Measurements from ENCODE around the gene TBC1D22A. TPM values are rescaled to one million over a fixed set of nuclear protein-coding genes. Genes with fewer than 3 reads are reported as not detected.

Gene TBC1D22A
- total and polyA plus RNA-seq, 4 donors, result 4.1 to 12.4 (median 8.4) TPM

DNA sequence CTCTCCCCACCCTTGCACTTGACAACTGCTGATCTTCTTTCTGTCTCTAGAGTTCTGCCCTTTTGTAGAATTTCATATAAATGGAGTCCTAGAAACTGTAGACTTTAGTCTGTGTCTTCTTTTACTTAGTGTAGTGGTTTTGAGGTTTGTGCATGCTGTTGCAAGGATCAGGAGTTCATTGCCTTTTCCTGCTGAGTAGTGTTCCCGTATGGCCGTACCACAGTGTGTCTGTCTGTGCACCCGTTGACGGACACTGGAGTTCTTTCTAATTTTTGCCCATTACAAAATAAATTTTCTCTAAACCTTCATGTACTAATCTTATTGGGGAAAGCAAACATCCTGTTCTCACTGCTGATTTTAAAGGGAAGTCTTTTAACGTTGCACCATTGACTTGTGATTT lies 138.1 kb downstream of the TBC1D22A start:
- no peak for DNase-seq (ENCODE audit: low spot score)
- WGBS, result 68% methylated on average over 5 of the region's 5 CpGs
- no peaks in the 10 kb centered on the region for H3K27me3 ChIP-seq (ENCODE audit: control insufficient read depth in 4 of 4, insufficient read depth in 4 of 4, low read length in 3 of 4)
- H3K36me3 ChIP-seq (ENCODE audit: control insufficient read depth in 4 of 4, insufficient read depth in 3 of 4, low read depth in 1 of 4, low read length in 3 of 4), result peaks cover 0 to 5% (median 1%) of the 10 kb centered on the region in 4 donors
- no peak overlapping the region for H3K4me3 ChIP-seq (ENCODE audit: low read depth in 1 of 3, low read length in 3 of 3)
- TF ChIP-seq RXRA (IDR thresholded peaks at IDR 0.05) (no peak), EGR1 (IDR thresholded peaks at IDR 0.05; ENCODE audit: low read depth in 2 of 2) (no peak), RAD21 (IDR thresholded peaks at IDR 0.05) (no peak), HNF4G (IDR thresholded peaks at IDR 0.05) (no peak), SP1 (IDR thresholded peaks at IDR 0.05) (no peak), JUND (IDR thresholded peaks at IDR 0.05) (no peak), TAF1 (conservative IDR thresholded peaks at IDR 0.05) (no peak)
- TF ChIP-seq, protein P1, sequence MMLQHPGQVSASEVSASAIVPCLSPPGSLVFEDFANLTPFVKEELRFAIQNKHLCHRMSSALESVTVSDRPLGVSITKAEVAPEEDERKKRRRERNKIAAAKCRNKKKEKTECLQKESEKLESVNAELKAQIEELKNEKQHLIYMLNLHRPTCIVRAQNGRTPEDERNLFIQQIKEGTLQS (IDR thresholded peaks at IDR 0.05), result no peak
- TF ChIP-seq, protein P2, sequence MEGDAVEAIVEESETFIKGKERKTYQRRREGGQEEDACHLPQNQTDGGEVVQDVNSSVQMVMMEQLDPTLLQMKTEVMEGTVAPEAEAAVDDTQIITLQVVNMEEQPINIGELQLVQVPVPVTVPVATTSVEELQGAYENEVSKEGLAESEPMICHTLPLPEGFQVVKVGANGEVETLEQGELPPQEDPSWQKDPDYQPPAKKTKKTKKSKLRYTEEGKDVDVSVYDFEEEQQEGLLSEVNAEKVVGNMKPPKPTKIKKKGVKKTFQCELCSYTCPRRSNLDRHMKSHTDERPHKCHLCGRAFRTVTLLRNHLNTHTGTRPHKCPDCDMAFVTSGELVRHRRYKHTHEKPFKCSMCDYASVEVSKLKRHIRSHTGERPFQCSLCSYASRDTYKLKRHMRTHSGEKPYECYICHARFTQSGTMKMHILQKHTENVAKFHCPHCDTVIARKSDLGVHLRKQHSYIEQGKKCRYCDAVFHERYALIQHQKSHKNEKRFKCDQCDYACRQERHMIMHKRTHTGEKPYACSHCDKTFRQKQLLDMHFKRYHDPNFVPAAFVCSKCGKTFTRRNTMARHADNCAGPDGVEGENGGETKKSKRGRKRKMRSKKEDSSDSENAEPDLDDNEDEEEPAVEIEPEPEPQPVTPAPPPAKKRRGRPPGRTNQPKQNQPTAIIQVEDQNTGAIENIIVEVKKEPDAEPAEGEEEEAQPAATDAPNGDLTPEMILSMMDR (IDR thresholded peaks at IDR 0.05; ENCODE audit: low read depth, low read length, missing input control), result no peak
- TF ChIP-seq, protein P3, sequence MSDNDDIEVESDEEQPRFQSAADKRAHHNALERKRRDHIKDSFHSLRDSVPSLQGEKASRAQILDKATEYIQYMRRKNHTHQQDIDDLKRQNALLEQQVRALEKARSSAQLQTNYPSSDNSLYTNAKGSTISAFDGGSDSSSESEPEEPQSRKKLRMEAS (IDR thresholded peaks at IDR 0.05), result no peak
- no peak overlapping the region for H3K27ac ChIP-seq (ENCODE audit: low read depth in 1 of 2, low read length in 2 of 2)
- no peaks in the 10 kb centered on the region for H3K9me3 ChIP-seq (ENCODE audit: control insufficient read depth in 4 of 4, low read length in 3 of 4)
- H3K9ac ChIP-seq (ENCODE audit: low read depth in 1 of 2, low read length in 2 of 2), result no peak overlapping the region
- no peaks in the 10 kb centered on the region for H3K4me1 ChIP-seq (ENCODE audit: control insufficient read depth in 4 of 4, insufficient read depth in 4 of 4, low read length in 3 of 4)

DNA sequence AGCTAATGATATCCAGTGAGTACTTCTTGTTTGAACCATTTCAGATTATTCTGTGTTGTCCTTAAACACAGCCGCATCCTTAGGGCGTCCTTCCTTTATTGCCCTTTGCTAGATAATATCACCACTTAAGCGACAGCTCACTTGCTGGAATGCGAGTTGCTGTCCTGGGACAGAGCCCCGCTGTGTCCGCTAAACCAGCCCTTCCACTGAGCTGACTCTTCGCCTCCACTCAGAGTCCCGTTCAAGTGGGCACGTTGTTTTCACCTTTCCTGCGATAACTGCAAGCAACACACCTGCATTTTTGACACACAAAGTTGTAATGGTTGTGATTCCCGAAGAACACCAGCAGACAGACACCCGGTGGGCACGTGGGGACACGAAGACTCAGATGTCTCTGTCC lies 140.0 kb downstream of the TBC1D22A start:
- TF ChIP-seq, protein P3 (IDR thresholded peaks at IDR 0.05), result no peak
- TF ChIP-seq HNF4A (conservative IDR thresholded peaks at IDR 0.05) (no peak), NR2F2 (IDR thresholded peaks at IDR 0.05) (no peak), RAD21 (IDR thresholded peaks at IDR 0.05) (no peak), FOXA1 (IDR thresholded peaks at IDR 0.05) (no peak), HNF4G (IDR thresholded peaks at IDR 0.05) (no peak), TAF1 (conservative IDR thresholded peaks at IDR 0.05) (no peak), RXRA (IDR thresholded peaks at IDR 0.05) (no peak), GABPA (IDR thresholded peaks at IDR 0.05 in 1 of 2, conservative IDR thresholded peaks at IDR 0.05 in 1 of 2) (no peak), SP1 (IDR thresholded peaks at IDR 0.05) (no peak), YY1 (IDR thresholded peaks at IDR 0.05) (no peak), EGR1 (IDR thresholded peaks at IDR 0.05; ENCODE audit: low read depth in 2 of 2) (no peak), FOXA2 (IDR thresholded peaks at IDR 0.05) (no peak), JUND (IDR thresholded peaks at IDR 0.05) (no peak)
- TF ChIP-seq, protein P2 (IDR thresholded peaks at IDR 0.05; ENCODE audit: low read depth, low read length, missing input control), result no peak
- TF ChIP-seq, protein P1 (IDR thresholded peaks at IDR 0.05), result no peak
- TF ChIP-seq, protein P4, sequence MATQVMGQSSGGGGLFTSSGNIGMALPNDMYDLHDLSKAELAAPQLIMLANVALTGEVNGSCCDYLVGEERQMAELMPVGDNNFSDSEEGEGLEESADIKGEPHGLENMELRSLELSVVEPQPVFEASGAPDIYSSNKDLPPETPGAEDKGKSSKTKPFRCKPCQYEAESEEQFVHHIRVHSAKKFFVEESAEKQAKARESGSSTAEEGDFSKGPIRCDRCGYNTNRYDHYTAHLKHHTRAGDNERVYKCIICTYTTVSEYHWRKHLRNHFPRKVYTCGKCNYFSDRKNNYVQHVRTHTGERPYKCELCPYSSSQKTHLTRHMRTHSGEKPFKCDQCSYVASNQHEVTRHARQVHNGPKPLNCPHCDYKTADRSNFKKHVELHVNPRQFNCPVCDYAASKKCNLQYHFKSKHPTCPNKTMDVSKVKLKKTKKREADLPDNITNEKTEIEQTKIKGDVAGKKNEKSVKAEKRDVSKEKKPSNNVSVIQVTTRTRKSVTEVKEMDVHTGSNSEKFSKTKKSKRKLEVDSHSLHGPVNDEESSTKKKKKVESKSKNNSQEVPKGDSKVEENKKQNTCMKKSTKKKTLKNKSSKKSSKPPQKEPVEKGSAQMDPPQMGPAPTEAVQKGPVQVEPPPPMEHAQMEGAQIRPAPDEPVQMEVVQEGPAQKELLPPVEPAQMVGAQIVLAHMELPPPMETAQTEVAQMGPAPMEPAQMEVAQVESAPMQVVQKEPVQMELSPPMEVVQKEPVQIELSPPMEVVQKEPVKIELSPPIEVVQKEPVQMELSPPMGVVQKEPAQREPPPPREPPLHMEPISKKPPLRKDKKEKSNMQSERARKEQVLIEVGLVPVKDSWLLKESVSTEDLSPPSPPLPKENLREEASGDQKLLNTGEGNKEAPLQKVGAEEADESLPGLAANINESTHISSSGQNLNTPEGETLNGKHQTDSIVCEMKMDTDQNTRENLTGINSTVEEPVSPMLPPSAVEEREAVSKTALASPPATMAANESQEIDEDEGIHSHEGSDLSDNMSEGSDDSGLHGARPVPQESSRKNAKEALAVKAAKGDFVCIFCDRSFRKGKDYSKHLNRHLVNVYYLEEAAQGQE (IDR thresholded peaks at IDR 0.05), result no peak
- TF ChIP-seq, protein P5, sequence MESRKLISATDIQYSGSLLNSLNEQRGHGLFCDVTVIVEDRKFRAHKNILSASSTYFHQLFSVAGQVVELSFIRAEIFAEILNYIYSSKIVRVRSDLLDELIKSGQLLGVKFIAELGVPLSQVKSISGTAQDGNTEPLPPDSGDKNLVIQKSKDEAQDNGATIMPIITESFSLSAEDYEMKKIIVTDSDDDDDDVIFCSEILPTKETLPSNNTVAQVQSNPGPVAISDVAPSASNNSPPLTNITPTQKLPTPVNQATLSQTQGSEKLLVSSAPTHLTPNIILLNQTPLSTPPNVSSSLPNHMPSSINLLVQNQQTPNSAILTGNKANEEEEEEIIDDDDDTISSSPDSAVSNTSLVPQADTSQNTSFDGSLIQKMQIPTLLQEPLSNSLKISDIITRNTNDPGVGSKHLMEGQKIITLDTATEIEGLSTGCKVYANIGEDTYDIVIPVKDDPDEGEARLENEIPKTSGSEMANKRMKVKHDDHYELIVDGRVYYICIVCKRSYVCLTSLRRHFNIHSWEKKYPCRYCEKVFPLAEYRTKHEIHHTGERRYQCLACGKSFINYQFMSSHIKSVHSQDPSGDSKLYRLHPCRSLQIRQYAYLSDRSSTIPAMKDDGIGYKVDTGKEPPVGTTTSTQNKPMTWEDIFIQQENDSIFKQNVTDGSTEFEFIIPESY (IDR thresholded peaks at IDR 0.05), result no peak
- H3K4me3 ChIP-seq (ENCODE audit: low read depth in 1 of 3, low read length in 3 of 3), result no peak overlapping the region
- no peaks in the 10 kb centered on the region for H3K9me3 ChIP-seq (ENCODE audit: control insufficient read depth in 4 of 4, low read length in 3 of 4)
- no peak overlapping the region for H3K9ac ChIP-seq (ENCODE audit: low read depth in 1 of 2, low read length in 2 of 2)
- H3K27me3 ChIP-seq (ENCODE audit: control insufficient read depth in 4 of 4, insufficient read depth in 4 of 4, low read length in 3 of 4), result no peaks in the 10 kb centered on the region
- H3K36me3 ChIP-seq (ENCODE audit: control insufficient read depth in 4 of 4, insufficient read depth in 3 of 4, low read depth in 1 of 4, low read length in 3 of 4), result peaks cover 0 to 3% (median 0%) of the 10 kb centered on the region in 4 donors
- WGBS, result 95% methylated on average over 14 of the region's 14 CpGs
- no peaks in the 10 kb centered on the region for H3K4me1 ChIP-seq (ENCODE audit: control insufficient read depth in 4 of 4, insufficient read depth in 4 of 4, low read length in 3 of 4)
- no peak overlapping the region for H3K27ac ChIP-seq (ENCODE audit: low read depth in 1 of 2, low read length in 2 of 2)
- DNase-seq (ENCODE audit: low spot score), result no peak
